PC-9 (cell line): ENCODE measurements around the gene MMP12. TPM values are rescaled to one million over a fixed set of nuclear protein-coding genes. Genes with fewer than 3 reads are reported as not detected.
A peak's percentile ranks its signal among the peaks of the same experiment; 100 is the strongest.

Experiments
- BruUV-seq: library from RNA; stranded (reverse); fragments of 400-500 nt; replicated peaks from 2 replicates; lab custom pipeline; 2021; lab: Mats Ljungman, UMichigan
- CTCF ChIA-PET: fragments of 300-600 bp; sonication (Branson Sonifier 250); formaldehyde crosslinking; loops from one replicate; lab custom pipeline; 2022; ENCODE audit warnings: antibody characterized with exemption; lab: Charles Lee
- POLR2A ChIA-PET: fragments of 300-600 bp; sonication (Branson Sonifier 250); formaldehyde crosslinking; loops from one replicate; lab custom pipeline; 2022; ENCODE audit warnings: antibody characterized with exemption; ENCODE audit not compliant: unreplicated experiment; lab: Charles Lee
- DNase-seq, 2 experiments: peaks; one replicate each; pipeline versions ENCODE4 v3.0.0 to v3.0.0-alpha.2; 2015 to 2022; ENCODE audit warnings: mixed read lengths in 1 of 2
- H2AFZ ChIP-seq: fragments of 200-600 bp; sonication (generic); 2 replicates; pipeline ENCODE4 v1.8.1; 2017; ENCODE audit warnings: antibody characterized with exemption
- H3F3A ChIP-seq: fragments of 200-600 bp; sonication (generic); 2 replicates; pipeline ENCODE4 v1.8.1; 2017; ENCODE audit warnings: antibody characterized with exemption, mild to moderate bottlenecking, low read depth; ENCODE audit not compliant: insufficient read depth
- H3K27ac ChIP-seq: fragments of 200-600 bp; sonication (generic); 2 replicates; pipeline ENCODE4 v1.6.1; 2016; ENCODE audit warnings: mixed run types
- H3K27me3 ChIP-seq: fragments of 200-600 bp; sonication (generic); 2 replicates; pipeline ENCODE4 v1.6.1; 2016; ENCODE audit warnings: low read depth, mixed run types; ENCODE audit not compliant: insufficient read depth
- H3K36me3 ChIP-seq: fragments of 200-600 bp; sonication (generic); 2 replicates; pipeline ENCODE4 v1.6.1; 2016; ENCODE audit warnings: low read depth, mixed run types
- H3K4me1 ChIP-seq: fragments of 200-600 bp; sonication (generic); replicated peaks from 2 replicates; pipeline ENCODE4 v1.6.1; 2016; ENCODE audit warnings: mixed run types; ENCODE audit not compliant: insufficient read depth
- H3K4me2 ChIP-seq: fragments of 200-600 bp; sonication (generic); 2 replicates; pipeline ENCODE4 v1.6.1; 2017; ENCODE audit warnings: mixed run types
- H3K4me3 ChIP-seq: fragments of 200-600 bp; sonication (generic); 2 replicates; pipeline ENCODE4 v1.6.1; 2016; ENCODE audit warnings: mixed run types
- H3K79me2 ChIP-seq: fragments of 200-600 bp; sonication (generic); 2 replicates; pipeline ENCODE4 v1.6.1; 2017; ENCODE audit warnings: low read depth, mixed run types
- H3K9me2 ChIP-seq: fragments of 200-600 bp; sonication (generic); 2 replicates; pipeline ENCODE4 v1.8.1; 2017; ENCODE audit warnings: mild to moderate bottlenecking; ENCODE audit not compliant: insufficient read depth
- H3K9me3 ChIP-seq: fragments of 200-600 bp; sonication (generic); 2 replicates; pipeline ENCODE4 v1.8.1; 2016; ENCODE audit warnings: low read depth; ENCODE audit not compliant: insufficient read depth
- H4K20me1 ChIP-seq: fragments of 200-600 bp; sonication (generic); 2 replicates; pipeline ENCODE4 v1.8.1; 2017; ENCODE audit not compliant: insufficient read depth
- CTCF ChIP-seq: fragments of 200-600 bp; sonication (generic); conservative IDR thresholded peaks from 2 replicates; pipeline ENCODE4 v1.6.1; 2017; ENCODE audit warnings: mixed run types, antibody characterized with exemption, mild to moderate bottlenecking, moderate library complexity
- EZH2 ChIP-seq: fragments of 200-600 bp; sonication (generic); IDR thresholded peaks from 2 replicates; pipeline ENCODE4 v1.8.0; 2017; ENCODE audit warnings: antibody characterized with exemption, low read depth
- intact Hi-C: fragments of 100-400 bp; cut with micrococcal nuclease; formaldehyde crosslinking; loops from one replicate; pipeline ENCODE4 v1.10.0; 2022; ENCODE audit not compliant: unreplicated experiment
- total RNA-seq: library from RNA; stranded (reverse); gene quantifications from 2 replicates; pipeline ENCODE4 v1.2.3, GENCODE V29; 2021

MMP12 gene
- total RNA-seq, 1 experiment from 2014 or later = not detected

GRCh38 chr11:102915044-102915375 lies 40.2 kb upstream of the MMP12 start:
- CTCF ChIA-PET = interaction anchor here (0.7 to 1.6 kb wide), 5 partner anchors 9 to 140 kb away, joined by 3 to 4 read pairs (median 4); no protein-coding TSS in a partner anchor
- no peak for DNase-seq
- no peaks in the 10 kb centered on the region for H3K9me2 ChIP-seq
- TF ChIP-seq EZH2 (no peak), CTCF (peak; percentile 36; the same call in 1 of the 2 replicates)
- intact Hi-C loops = loop anchor here (2.0 to 10.0 kb wide), 2 partner anchors 110 to 140 kb away; no protein-coding TSS in a partner anchor
- H3K79me2 ChIP-seq = no peaks in the 10 kb centered on the region
- peaks cover 5% of the 10 kb centered on the region; the same call in 1 of the 2 replicates for H3F3A ChIP-seq
- no peak overlapping the region for H3K4me2 ChIP-seq
- no peaks in the 10 kb centered on the region for H3K9me3 ChIP-seq
- no peaks in the 10 kb centered on the region for H4K20me1 ChIP-seq
- no peak overlapping the region for H3K4me3 ChIP-seq
- no TSS peak for BruUV-seq
- no peak overlapping the region for H3K27ac ChIP-seq
- no peak overlapping the region for H2AFZ ChIP-seq
- H3K36me3 ChIP-seq = no peaks in the 10 kb centered on the region
- POLR2A ChIA-PET = no interaction called here
- peaks cover 24% of the 10 kb centered on the region for H3K4me1 ChIP-seq
- H3K27me3 ChIP-seq = no peaks in the 10 kb centered on the region

DNA sequence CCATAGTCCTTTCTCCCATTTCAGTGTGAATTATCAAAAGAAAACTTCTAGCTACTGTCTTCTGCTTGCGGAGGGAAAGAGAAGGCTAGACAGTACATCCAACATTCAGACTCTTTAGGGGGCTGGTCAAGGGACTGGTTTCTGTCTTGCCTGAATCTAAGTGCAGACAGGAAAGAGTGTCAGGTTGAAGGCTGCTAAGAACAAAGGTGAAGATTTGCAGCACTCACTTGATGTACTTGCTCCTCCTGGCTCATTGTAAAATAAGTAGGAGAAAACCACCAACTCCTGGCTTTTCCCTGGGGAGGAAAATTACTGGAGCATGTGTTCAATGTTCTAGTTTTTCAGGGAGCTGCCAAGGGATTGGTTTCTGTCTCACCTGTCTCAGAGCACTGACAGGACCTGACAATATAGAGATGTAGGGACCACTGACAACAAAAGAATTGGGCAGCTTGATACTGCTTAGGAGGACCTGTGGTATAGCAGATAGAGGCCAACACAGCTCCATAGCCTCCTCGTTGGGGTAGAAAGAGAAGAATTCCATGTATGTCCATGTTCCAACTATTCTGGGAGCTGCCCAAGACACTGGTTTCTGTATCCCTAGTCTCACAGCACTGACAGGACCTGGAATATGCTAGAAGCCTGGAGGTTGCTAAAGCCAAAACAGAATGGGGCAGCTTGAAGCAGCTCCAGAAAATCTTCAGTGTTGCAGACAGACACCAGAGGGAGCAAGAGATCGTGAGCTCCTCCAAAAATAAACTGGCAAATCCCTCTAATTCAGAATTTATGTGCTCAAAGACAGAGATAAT lies 39.7 kb upstream of the MMP12 start:
- CTCF ChIA-PET = interaction anchor here (0.7 to 1.6 kb wide), 4 partner anchors 8 to 140 kb away, joined by 3 to 4 read pairs (median 4); no protein-coding TSS in a partner anchor

More for the DNA sequence above, 39.7 kb upstream of the MMP12 start:
- no peak overlapping the region for H2AFZ ChIP-seq
- TF ChIP-seq EZH2 = no peak
- peak; percentile 78 for TF ChIP-seq CTCF
- H3K27me3 ChIP-seq = no peaks in the 10 kb centered on the region
- intact Hi-C loops = loop anchor here (2.0 to 10.0 kb wide), 2 partner anchors 110 to 140 kb away; no protein-coding TSS in a partner anchor
- no peaks in the 10 kb centered on the region for H3K9me2 ChIP-seq
- no peak overlapping the region for H3K4me3 ChIP-seq
- DNase-seq = peak in 1 of 2 experiments; percentile 5
- H3K36me3 ChIP-seq = no peaks in the 10 kb centered on the region
- POLR2A ChIA-PET = no interaction called here
- H3K9me3 ChIP-seq = no peaks in the 10 kb centered on the region
- H3F3A ChIP-seq = peaks cover 5% of the 10 kb centered on the region; the same call in 1 of the 2 replicates
- no peaks in the 10 kb centered on the region for H3K79me2 ChIP-seq
- H4K20me1 ChIP-seq = no peaks in the 10 kb centered on the region
- BruUV-seq = no TSS peak
- no peak overlapping the region for H3K4me2 ChIP-seq
- H3K4me1 ChIP-seq = peaks cover 24% of the 10 kb centered on the region
- H3K27ac ChIP-seq = no peak overlapping the region
